Measurements from ENCODE around the gene WDR33.

WDR33 gene

GRCh38 chr2:127733113-127733815 lies 77.7 kb downstream of the WDR33 start:
- Histone ChIP-seq H3F3A (ENCODE audit: insufficient read depth, low read length) (no peaks in the 10 kb centered on the region), H3K4me3 (ENCODE audit: low read length) (no peak overlapping the region), H3K4me2 (ENCODE audit: low read depth, low read length) (no peak overlapping the region), H3K27me3 (replicated peaks; ENCODE audit: insufficient read depth, low read length) (no peaks in the 10 kb centered on the region), H3K27ac (ENCODE audit: low read length) (no peak overlapping the region), H3K4me1 (ENCODE audit: low read length) (no peaks in the 10 kb centered on the region), H3K9me2 (replicated peaks; ENCODE audit: insufficient read depth, low read length) (no peaks in the 10 kb centered on the region), H3K79me2 (ENCODE audit: low read length) (no peaks in the 10 kb centered on the region), H3K9ac (ENCODE audit: low read length) (no peak overlapping the region), H4K20me1 (ENCODE audit: insufficient read depth, low read length) (no peaks in the 10 kb centered on the region), H3K36me3 (replicated peaks; ENCODE audit: insufficient read depth, low read length) (no peaks in the 10 kb centered on the region), H2AFZ (ENCODE audit: low read length) (no peak overlapping the region), H3K9me3 (replicated peaks; ENCODE audit: insufficient read depth, low read length) (no peaks in the 10 kb centered on the region)
- no peak for DNase-seq
- TF ChIP-seq EZH2 (optimal IDR thresholded peaks at IDR 0.05; ENCODE audit: low read depth, low read length) = no peak

- no peaks in the 10 kb centered on the region for H3K27me3 ChIP-seq (replicated peaks; ENCODE audit: insufficient read depth, low read length)
- DNase-seq = no peak
- H3F3A ChIP-seq (ENCODE audit: insufficient read depth, low read length) = no peaks in the 10 kb centered on the region
- H3K36me3 ChIP-seq (replicated peaks; ENCODE audit: insufficient read depth, low read length) = no peaks in the 10 kb centered on the region
- no peaks in the 10 kb centered on the region for H3K4me1 ChIP-seq (ENCODE audit: low read length)
- no peak overlapping the region for H2AFZ ChIP-seq (ENCODE audit: low read length)
- TF ChIP-seq EZH2 (optimal IDR thresholded peaks at IDR 0.05; ENCODE audit: low read depth, low read length) (no peak), EZH2phosphoT487 (IDR thresholded peaks at IDR 0.05; ENCODE audit: low read length) (no peak), CTCF (IDR thresholded peaks at IDR 0.05; ENCODE audit: low read length) (no peak)
- H3K9me2 ChIP-seq (replicated peaks; ENCODE audit: insufficient read depth, low read length) = no peaks in the 10 kb centered on the region
- H3K79me2 ChIP-seq (ENCODE audit: low read length) = no peaks in the 10 kb centered on the region
- H3K9ac ChIP-seq (ENCODE audit: low read length) = no peak overlapping the region
- no peak overlapping the region for H3K4me2 ChIP-seq (ENCODE audit: low read depth, low read length)
- no peaks in the 10 kb centered on the region for H3K9me3 ChIP-seq (replicated peaks; ENCODE audit: insufficient read depth, low read length)
- H4K20me1 ChIP-seq (ENCODE audit: insufficient read depth, low read length) = no peaks in the 10 kb centered on the region
- H3K4me3 ChIP-seq (ENCODE audit: low read length) = no peak overlapping the region
- no peak overlapping the region for H3K27ac ChIP-seq (ENCODE audit: low read length)
Measured at GRCh38 chr2:127726158-127726880, 84.7 kb downstream of the WDR33 start.

GRCh38 chr2:127722807-127723206 lies 88.2 kb downstream of the WDR33 start:
- TF ChIP-seq CTCF (IDR thresholded peaks at IDR 0.05; ENCODE audit: low read length) (no peak), EZH2phosphoT487 (IDR thresholded peaks at IDR 0.05; ENCODE audit: low read length) (no peak), EZH2 (optimal IDR thresholded peaks at IDR 0.05; ENCODE audit: low read depth, low read length) (no peak)
- no peaks in the 10 kb centered on the region for H3F3A ChIP-seq (ENCODE audit: insufficient read depth, low read length)
- H2AFZ ChIP-seq (ENCODE audit: low read length) = no peak overlapping the region
- no peaks in the 10 kb centered on the region for H4K20me1 ChIP-seq (ENCODE audit: insufficient read depth, low read length)
- no peaks in the 10 kb centered on the region for H3K27me3 ChIP-seq (replicated peaks; ENCODE audit: insufficient read depth, low read length)
- no peaks in the 10 kb centered on the region for H3K79me2 ChIP-seq (ENCODE audit: low read length)
- no peak for DNase-seq
- no peak overlapping the region for H3K27ac ChIP-seq (ENCODE audit: low read length)
- H3K36me3 ChIP-seq (replicated peaks; ENCODE audit: insufficient read depth, low read length) = peaks cover 7% of the 10 kb centered on the region; the same call in 1 of the 2 replicates
- no peak overlapping the region for H3K9ac ChIP-seq (ENCODE audit: low read length)
- H3K9me3 ChIP-seq (replicated peaks; ENCODE audit: insufficient read depth, low read length) = no peaks in the 10 kb centered on the region
- H3K4me1 ChIP-seq (ENCODE audit: low read length) = no peaks in the 10 kb centered on the region
- no peak overlapping the region for H3K4me3 ChIP-seq (ENCODE audit: low read length)
- no peak overlapping the region for H3K4me2 ChIP-seq (ENCODE audit: low read depth, low read length)
- H3K9me2 ChIP-seq (replicated peaks; ENCODE audit: insufficient read depth, low read length) = no peaks in the 10 kb centered on the region

GRCh38 chr2:127721978-127722355 lies 89.0 kb downstream of the WDR33 start:
- Histone ChIP-seq H3K4me2 (ENCODE audit: low read depth, low read length) (no peak overlapping the region), H3K9ac (ENCODE audit: low read length) (no peak overlapping the region), H4K20me1 (ENCODE audit: insufficient read depth, low read length) (no peaks in the 10 kb centered on the region), H3K36me3 (replicated peaks; ENCODE audit: insufficient read depth, low read length) (peaks cover 7% of the 10 kb centered on the region; the same call in 1 of the 2 replicates), H3K9me2 (replicated peaks; ENCODE audit: insufficient read depth, low read length) (no peaks in the 10 kb centered on the region), H3F3A (ENCODE audit: insufficient read depth, low read length) (no peaks in the 10 kb centered on the region), H3K27ac (ENCODE audit: low read length) (no peak overlapping the region), H3K4me1 (ENCODE audit: low read length) (no peaks in the 10 kb centered on the region), H2AFZ (ENCODE audit: low read length) (no peak overlapping the region), H3K79me2 (ENCODE audit: low read length) (no peaks in the 10 kb centered on the region), H3K4me3 (ENCODE audit: low read length) (no peak overlapping the region), H3K9me3 (replicated peaks; ENCODE audit: insufficient read depth, low read length) (no peaks in the 10 kb centered on the region), H3K27me3 (replicated peaks; ENCODE audit: insufficient read depth, low read length) (no peaks in the 10 kb centered on the region)
- TF ChIP-seq CTCF (IDR thresholded peaks at IDR 0.05; ENCODE audit: low read length) = no peak
- TF ChIP-seq EZH2 (optimal IDR thresholded peaks at IDR 0.05; ENCODE audit: low read depth, low read length) = no peak
- no peak for TF ChIP-seq EZH2phosphoT487 (IDR thresholded peaks at IDR 0.05; ENCODE audit: low read length)
- no peak for DNase-seq
